Hypothalamus (tissue), 51 donors: ENCODE measurements around the gene OR9G1.
"Not testable (repeated sequence)": the region's sequence is repeated elsewhere in the genome, so short reads cannot be mapped to it uniquely, and the experiment has no call there.

ENCODE experiments used
- DNase-seq, 51 donors: peaks; one replicate each; lab custom pipeline; 2025; lab: John Stamatoyannopoulos, UW

The OR9G1 gene, protein sequence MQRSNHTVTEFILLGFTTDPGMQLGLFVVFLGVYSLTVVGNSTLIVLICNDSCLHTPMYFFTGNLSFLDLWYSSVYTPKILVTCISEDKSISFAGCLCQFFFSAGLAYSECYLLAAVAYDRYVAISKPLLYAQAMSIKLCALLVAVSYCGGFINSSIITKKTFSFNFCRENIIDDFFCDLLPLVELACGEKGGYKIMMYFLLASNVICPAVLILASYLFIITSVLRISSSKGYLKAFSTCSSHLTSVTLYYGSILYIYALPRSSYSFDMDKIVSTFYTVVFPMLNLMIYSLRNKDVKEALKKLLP

DNA sequence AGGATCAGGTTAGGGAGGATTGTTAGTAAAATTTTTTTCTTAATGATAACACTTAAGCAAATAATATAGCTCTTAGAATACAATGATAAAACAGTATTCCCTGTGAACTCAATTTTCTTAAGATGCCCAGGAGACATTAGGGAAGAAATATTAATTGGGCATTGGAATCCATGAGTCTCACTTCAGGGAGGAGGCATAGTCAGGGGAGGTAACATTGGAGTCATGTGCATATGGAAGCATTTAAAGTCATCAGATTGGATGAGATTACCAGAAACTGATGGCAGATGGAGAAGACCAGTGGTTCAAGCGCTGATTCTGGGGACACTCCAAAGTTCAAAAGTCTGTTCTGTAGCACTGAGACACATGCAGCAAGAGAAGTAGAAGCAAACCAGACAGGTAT, at the start of gene OR9G1:
Gene OR9G1 (plus strand): TSS at position 301 of the 400 bp plus-strand sequence. CDS start 1,293 bp downstream, outside the sequence.
- DNase-seq: no peak

DNA sequence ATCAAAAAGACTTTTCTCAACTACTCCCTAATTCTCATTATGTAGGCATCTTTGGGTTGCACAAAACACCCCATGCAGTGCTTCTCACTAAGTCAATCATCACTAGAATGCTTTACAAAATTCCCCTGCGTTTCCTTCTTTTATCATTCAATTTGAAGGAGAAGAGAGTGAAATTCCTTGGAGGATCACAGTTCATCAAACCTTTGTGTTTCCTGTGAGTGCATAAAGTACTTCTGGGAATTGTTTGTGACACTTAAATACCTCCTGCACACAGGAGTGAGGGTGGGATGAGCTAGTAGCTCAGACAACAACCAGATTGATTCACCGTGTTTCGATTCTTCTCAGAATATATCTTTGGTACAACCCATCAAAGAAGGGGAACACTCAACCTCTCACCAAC, 39.1 kb upstream of the OR9G1 start:
- DNase-seq: no peak

DNA sequence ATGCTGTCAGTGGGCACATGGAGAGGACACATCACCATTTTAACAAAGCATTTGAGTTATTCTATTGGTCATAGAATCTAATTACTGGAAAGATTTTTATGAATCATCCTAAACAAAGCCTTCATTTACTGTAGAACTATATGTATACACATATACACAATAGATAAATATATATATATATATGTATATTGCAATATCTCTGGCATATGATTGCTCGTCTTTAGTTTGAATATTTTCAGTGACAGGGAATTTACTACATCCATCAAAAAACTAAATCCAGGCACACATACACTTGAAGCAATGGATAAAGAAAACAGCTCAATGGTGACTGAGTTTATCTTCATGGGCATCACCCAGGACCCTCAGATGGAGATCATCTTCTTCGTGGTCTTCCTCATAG, 35.5 kb upstream of the OR9G1 start, which contains the start of gene OR5AR1:
Gene OR5AR1 (plus strand): TSS at position 301 of the 400 bp plus-strand sequence. CDS start 0 bp downstream, at position 301.
- no peak for DNase-seq

DNA sequence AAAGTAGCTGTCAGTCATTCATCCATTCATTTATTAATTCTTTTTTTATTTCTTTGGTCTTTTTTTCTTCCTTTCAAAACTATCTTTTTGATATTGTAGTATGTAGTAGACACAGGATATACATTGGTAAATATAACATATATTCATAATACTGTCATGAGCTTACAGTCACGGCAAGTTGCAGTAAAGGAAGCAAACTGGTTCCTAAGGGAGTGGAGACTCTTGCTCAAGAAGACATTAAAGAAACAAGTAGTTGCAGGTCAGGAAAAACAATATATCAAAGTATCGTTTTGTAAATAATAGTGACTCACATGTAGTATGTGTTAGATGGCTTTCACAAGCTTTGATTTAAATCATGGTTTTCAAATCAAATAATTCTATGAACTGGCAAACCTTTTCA, 27.9 kb upstream of the OR9G1 start:
- no peak for DNase-seq

DNA sequence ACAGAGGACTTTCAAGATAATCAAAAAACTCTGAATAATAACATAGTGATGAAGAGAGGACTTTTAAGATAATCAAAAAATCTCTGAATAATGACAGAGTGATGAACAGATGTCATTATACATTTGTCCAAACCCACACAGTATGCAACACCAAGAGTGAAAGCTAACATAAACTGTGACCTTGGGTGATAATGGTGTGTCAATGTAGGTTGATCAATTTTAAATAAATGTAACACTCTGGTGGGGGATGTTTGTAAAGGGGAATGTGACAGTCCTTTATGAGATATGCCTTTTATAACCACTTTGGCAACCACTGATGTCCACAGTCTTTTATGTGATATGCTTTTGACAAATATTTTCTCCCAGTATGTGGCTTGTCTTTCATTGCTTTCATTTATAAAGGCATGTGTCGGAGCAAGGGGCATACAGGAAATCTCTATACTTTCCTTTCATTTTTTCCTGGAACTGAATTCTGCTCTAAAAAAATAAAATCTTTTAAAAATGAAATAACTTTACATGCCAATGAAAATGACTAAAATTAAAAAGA, 10.3 kb upstream of the OR9G1 start:
- no peak for DNase-seq

DNA sequence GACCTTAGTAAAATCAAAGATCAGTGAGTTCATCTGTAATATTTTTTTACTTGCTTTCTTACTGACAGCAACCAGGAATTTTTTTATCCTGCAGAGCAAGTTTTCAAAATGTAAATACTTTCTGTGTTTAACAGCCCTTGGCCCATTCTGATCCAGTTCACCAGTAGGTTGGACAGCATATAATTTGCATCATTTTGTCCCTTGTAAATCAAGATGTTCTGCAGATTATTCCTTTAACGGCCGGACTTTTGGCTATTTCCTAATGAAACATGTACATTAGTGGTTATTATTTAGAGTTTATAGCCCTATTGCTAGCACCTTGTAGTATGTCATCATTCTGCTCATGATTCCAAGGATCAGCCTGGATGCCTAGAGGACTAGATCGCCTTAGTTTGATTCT, 7.7 kb upstream of the OR9G1 start:
- not testable (repeated sequence) for DNase-seq

DNA sequence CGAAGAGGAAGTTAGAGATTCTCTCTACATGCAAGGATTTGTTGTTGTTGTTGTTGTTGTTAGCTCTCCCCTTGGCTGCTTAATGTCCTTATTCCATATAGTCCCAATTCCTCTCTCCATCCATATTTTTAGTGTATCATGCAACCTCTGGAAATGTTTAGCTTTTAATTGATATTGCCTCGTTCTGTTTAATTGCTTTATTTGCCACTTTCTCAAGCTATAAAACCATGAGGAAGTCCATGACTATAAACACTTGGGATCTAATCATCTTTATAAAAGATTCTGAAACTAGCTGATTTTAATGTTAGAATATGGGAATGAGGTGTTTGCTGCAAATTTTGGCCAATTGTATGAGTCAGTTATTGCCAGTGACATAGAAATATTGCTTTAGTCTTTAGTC, 5.5 kb upstream of the OR9G1 start:
- DNase-seq: no peak

DNA sequence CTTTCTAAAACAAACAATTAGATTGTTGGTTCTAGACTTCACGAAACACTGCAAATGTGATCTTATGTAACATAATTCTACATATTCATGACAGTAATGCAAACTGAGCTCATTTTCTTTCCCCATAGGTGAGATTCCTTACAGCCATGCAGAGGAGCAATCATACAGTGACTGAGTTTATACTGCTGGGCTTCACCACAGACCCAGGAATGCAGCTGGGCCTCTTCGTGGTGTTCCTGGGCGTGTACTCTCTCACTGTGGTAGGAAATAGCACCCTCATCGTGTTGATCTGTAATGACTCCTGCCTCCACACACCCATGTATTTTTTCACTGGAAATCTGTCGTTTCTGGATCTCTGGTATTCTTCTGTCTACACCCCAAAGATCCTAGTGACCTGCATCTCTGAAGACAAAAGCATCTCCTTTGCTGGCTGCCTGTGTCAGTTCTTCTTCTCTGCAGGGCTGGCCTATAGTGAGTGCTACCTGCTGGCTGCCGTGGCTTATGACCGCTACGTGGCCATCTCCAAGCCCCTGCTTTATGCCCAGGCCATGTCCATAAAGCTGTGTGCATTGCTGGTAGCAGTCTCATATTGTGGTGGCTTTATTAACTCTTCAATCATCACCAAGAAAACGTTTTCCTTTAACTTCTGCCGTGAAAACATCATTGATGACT, 1.5 kb downstream of the OR9G1 start:
- DNase-seq: no peak

DNA sequence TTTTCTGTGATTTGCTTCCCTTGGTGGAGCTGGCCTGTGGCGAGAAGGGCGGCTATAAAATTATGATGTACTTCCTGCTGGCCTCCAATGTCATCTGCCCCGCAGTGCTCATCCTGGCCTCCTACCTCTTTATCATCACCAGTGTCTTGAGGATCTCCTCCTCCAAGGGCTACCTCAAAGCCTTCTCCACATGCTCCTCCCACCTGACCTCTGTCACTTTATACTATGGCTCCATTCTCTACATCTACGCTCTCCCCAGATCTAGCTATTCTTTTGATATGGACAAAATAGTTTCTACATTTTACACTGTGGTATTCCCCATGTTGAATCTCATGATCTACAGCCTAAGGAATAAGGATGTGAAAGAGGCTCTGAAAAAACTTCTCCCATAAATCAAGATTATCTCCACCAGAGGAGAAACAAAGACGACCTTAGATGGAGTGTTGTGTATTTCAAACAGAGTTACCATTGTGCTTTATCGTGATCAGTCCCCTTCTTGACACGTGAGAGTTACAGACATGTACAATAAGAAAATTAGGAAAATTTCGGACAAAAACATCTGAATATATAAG, 2.1 kb downstream of the OR9G1 start:
- DNase-seq: no peak

DNA sequence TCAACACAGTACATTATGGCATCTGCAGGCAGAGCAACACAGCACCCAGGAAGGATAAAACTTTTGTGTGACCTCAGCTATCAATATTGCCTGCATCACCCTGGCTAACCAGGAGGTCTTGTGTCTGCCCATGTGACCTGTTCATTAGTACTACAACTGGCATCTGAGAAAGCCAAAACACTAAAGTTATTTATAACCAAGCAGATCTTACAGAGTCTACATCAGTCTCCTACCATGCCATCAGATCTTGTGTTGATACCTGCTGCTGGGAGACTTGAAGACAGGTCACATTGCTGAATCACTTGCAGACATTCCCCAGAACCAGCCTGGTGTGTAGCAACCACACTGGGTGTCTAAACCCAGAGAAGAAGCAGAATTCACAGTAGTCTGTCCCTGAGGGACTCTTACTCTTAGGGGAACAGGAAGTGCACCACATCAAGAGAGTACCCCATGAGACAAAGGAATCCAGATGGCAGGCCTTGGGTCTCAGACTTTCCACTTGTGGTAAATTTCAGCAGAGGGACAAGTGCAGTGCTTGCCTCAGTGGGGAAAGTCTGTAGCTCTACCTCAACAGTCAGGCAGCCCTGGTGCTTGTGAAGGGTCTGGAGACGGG, 7.0 kb downstream of the OR9G1 start:
- no peak for DNase-seq

DNA sequence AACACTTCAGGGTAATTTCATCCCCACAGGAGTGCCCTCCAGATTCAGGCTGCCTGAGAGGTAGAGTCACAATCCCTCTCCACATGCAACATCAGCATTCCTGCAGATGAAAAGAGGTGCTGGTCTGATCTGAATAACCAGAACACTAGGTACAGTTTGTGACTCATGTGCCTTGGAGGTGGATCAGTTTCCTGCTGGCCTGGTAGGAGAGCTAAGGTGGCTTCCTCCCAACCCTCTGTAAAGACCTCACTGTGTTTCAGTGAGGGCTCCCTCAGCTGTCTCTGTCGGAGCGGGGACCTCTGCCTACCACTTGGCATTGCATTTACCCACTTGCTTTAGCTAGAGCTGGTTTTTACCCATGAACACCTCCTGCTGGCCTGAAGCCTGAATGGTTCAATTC, 7.6 kb downstream of the OR9G1 start:
- DNase-seq: no peak

DNA sequence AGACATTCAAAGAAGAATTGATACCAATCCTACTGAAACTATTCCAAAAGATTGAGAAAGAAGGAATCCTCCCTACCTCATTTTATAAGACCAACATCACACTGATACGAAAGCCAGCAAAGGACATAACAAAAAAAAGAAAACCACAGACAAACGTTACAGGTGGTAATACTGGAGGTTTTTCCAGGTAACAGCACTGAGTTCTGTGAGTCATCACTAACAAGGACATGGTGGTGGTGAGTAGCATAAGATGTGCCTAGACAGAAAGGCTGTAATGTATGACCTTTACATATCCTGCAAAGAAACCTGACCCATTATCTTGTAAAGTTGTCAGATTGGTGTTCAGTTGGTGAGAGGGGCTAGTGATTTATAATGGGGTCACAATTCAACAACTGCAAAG, 15.3 kb downstream of the OR9G1 start:
- DNase-seq: no peak

DNA sequence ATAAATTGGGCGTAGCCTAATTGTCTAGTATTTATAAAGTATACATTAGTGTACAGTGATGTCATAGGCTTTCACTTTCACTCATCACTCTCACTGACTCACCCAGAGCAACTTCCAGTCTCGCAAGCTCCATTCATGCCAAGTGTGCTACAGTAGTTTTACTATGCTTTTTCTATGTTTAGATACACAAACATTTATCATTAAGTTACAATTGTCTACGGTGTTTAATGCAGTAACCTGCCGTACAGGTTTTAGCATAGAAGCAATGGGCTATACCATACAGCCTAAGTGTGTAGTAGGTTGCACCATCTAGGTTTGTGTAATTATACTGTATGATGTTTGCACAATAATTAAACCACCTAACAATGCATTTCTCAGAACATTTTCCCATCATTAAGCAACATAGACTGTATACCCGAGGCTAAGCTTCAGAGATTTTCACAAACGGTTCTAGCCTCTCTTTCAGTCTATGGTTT, 17.5 kb downstream of the OR9G1 start:
- no peak for DNase-seq

DNA sequence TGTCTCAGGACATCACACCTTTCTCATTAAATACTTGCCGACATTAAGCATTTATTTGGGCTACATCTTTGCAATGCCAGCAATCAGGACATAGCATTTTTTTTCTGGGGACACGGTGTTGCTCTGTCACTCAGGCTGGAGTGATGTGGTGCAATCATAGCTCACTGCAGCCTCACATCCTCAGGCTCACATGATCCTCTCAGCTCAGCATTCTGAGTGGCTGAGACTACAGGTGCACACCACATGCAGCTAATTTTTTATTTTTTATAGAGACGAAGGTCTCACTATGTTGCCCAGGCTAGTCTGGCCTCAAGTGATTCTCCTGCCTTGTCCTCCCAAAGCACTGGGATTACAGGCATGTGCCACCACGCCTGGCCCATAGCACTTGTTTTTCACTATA, 21.6 kb downstream of the OR9G1 start:
- DNase-seq: no peak

DNA sequence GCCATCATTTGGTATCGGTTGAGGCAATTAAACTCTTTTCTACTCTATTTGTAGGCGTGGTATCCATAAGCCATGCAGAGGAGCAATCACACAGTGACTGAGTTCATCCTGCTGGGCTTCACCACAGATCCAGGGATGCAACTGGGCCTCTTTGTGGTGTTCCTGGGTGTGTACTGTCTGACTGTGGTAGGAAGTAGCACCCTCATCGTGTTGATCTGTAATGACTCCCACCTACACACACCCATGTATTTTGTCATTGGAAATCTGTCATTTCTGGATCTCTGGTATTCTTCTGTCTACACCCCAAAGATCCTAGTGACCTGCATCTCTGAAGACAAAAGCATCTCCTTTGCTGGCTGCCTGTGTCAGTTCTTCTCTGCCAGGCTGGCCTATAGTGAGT, 41.2 kb downstream of the OR9G1 start:
- no peak for DNase-seq

DNA sequence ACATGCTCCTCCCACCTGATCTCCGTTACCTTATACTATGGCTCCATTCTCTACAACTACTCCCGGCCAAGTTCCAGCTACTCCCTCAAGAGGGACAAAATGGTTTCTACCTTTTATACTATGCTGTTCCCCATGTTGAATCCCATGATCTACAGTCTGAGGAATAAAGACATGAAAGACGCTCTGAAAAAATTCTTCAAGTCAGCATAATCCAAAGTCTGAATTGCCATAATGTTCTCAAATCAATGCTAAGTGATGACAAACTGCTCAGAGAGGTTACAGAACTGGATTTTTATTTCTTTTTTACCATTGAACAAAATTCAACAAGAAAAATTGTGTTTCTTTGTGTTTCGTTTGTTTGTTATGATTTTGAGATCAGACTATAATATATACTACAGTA, 42.0 kb downstream of the OR9G1 start:
- DNase-seq: no peak

DNA sequence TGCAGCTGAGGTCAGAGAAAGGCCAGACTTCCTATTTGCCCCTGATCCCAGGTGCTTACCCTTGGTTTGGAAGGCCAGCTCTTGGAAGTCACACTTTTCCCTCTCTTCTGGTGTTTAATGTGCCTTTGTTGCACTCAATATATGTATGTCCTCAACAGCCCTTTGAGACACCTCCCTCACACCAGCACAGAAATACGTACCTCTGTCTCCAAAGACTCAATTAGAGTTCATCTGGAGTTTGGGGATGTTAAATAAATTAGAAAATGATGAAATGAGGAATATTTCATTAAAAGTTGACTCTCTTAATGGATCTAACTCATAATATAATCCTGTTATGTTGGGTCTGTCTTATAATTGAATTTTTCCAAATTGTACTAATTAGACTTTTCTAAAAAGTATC, 49.7 kb downstream of the OR9G1 start, which contains the start of gene OR9G4:
Gene OR9G4 (minus strand): TSS at position 101 of the 400 bp plus-strand sequence. CDS start 4,931 bp downstream, outside the sequence.
- DNase-seq: no peak

DNA sequence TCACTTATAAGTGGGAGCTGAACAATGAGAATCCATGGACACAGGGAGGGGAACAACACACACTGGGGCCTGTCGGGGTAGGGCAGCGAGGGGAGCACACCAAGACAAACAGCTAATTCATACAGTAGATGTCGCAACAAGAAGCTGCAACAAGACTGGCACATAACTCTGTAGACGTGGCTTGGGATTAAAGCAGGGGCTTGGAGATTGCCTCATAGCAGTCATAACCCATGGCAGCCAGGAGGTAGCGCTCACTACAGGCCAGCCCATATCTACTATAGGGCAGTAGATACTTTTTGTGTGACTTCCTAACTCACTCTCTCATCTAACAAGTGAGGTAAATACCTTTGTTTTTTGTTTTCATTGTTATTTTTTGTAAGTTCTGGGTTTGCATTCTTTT, 51.3 kb downstream of the OR9G1 start:
- no peak for DNase-seq

DNA sequence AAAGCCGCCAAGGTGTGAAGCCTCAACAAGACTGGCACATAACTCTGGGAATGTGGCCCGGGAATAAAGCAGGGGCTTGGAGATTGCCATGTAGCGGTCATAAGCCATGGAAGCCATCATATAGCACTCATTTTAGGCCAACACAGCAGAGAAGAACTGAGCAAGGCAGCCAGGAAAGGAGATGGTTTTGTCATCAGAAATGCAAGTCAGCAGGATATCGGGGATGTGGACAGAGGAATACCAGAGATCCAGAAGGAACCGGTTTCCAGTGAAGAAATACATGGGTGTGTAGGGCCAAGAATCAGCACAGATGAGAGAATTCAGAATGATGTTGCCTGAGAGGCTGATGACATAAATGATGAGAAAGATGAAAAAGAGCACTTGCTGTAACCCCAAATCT, 52.6 kb downstream of the OR9G1 start:
- DNase-seq: no peak
